Measurements from ENCODE around the gene MPP2. TPM values are rescaled to one million over a fixed set of nuclear protein-coding genes. Genes with fewer than 3 reads are reported as not detected.
A peak's percentile ranks its signal among the peaks of the same experiment; 100 is the strongest.

MPP2 gene
- total RNA-seq, result 1 to 10 TPM; 4.0 to 4.1 TPM

- H3K27me3 Mint-ChIP-seq (ENCODE audit: low read depth), result peaks cover 30% of the 10 kb centered on the region
Measured at GRCh38 chr17:43907425-43907981, at the start of gene MPP2. TSS of gene MPP2 (minus strand) at chr17:43907536. CDS start at chr17:43904460, 3,076 bp downstream.

GRCh38 chr17:43956222-43956621 is 48.9 kb upstream of the MPP2 start:
- Mint-ChIP-seq H3K4me1 (ENCODE audit: low read depth) (peaks cover 8% of the 10 kb centered on the region), H3K27ac (no peak overlapping the region), H3K27me3 (ENCODE audit: low read depth) (peaks cover 31% of the 10 kb centered on the region), H3K9me3 (no peaks in the 10 kb centered on the region), H3K36me3 (ENCODE audit: insufficient read depth in 2 of 2) (no peaks in the 10 kb centered on the region), H3K4me3 (no peak overlapping the region)
- DNase-seq, result no peak
- no peak for ATAC-seq (replicated peaks in 1 of 2)

More at GRCh38 chr17:43907425-43907981, at the start of gene MPP2:
- Mint-ChIP-seq H3K36me3 (ENCODE audit: insufficient read depth in 2 of 2) (no peaks in the 10 kb centered on the region), H3K9me3 (no peaks in the 10 kb centered on the region), H3K27ac (no peak within 1 kb of the TSS), H3K4me3 (peak within 1 kb of the TSS; percentile 84 to 88), H3K4me1 (ENCODE audit: low read depth) (peaks cover 6% of the 10 kb centered on the region)
- ATAC-seq (replicated peaks in 1 of 2), result peak; percentile 72 to 76
- DNase-seq, result peak; percentile 71 to 78

- H3K9me3 Mint-ChIP-seq, result no peaks in the 10 kb centered on the region
- peak within 1 kb of the TSS; percentile 25 to 59 for H3K4me3 Mint-ChIP-seq
- no peak within 1 kb of the TSS for H3K27ac Mint-ChIP-seq
- no peak for DNase-seq
- H3K36me3 Mint-ChIP-seq (ENCODE audit: insufficient read depth in 2 of 2), result no peaks in the 10 kb centered on the region
- peaks cover 8% of the 10 kb centered on the region for H3K4me1 Mint-ChIP-seq (ENCODE audit: low read depth)
- peaks cover 49% of the 10 kb centered on the region for H3K27me3 Mint-ChIP-seq (ENCODE audit: low read depth)
- ATAC-seq (replicated peaks in 1 of 2), result no peak
Measured at GRCh38 chr17:43953746-43954145, 46.4 kb upstream of the MPP2 start, which contains the start of gene PYY. TSS of gene PYY (minus strand) at chr17:43953940. CDS start at chr17:43953483, 457 bp downstream.

- peak overlapping the region; percentile 25 to 59 for H3K4me3 Mint-ChIP-seq
- H3K27ac Mint-ChIP-seq, result no peak overlapping the region
- peak; percentile 31 to 59 for ATAC-seq (replicated peaks in 1 of 2)
- DNase-seq, result no peak
- no peaks in the 10 kb centered on the region for H3K9me3 Mint-ChIP-seq
- peaks cover 8% of the 10 kb centered on the region for H3K4me1 Mint-ChIP-seq (ENCODE audit: low read depth)
- no peaks in the 10 kb centered on the region for H3K36me3 Mint-ChIP-seq (ENCODE audit: insufficient read depth in 2 of 2)
- peaks cover 49% of the 10 kb centered on the region for H3K27me3 Mint-ChIP-seq (ENCODE audit: low read depth)
Measured at GRCh38 chr17:43952724-43953666, 45.7 kb upstream of the MPP2 start.

DNA sequence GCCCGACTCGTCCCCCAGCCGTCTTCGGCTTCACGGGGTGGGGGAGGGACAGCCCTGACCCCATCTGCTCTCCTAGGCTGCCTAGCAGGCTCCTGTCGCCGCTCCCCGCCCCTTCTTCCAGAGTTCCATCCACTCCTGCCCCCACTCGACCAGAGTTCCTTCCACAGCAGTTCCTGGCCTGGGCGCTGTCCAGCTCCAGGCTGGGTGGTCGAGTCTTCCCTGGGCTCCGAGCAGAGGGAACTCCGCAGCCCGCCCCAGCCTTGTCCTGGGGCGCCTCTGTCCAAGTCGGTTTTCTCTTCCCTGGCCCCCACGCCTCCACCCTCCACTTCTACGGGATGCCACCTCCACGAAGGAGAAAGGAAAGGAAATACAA is 45.0 kb upstream of the MPP2 start:
- no peak for DNase-seq
- H3K4me1 Mint-ChIP-seq (ENCODE audit: low read depth), result peaks cover 8% of the 10 kb centered on the region
- no peaks in the 10 kb centered on the region for H3K9me3 Mint-ChIP-seq
- ATAC-seq (replicated peaks in 1 of 2), result no peak
- H3K4me3 Mint-ChIP-seq, result peak overlapping the region in 1 of 2 donors; percentile 45
- H3K36me3 Mint-ChIP-seq (ENCODE audit: insufficient read depth in 2 of 2), result no peaks in the 10 kb centered on the region
- no peak overlapping the region for H3K27ac Mint-ChIP-seq
- peaks cover 49% of the 10 kb centered on the region for H3K27me3 Mint-ChIP-seq (ENCODE audit: low read depth)

DNA sequence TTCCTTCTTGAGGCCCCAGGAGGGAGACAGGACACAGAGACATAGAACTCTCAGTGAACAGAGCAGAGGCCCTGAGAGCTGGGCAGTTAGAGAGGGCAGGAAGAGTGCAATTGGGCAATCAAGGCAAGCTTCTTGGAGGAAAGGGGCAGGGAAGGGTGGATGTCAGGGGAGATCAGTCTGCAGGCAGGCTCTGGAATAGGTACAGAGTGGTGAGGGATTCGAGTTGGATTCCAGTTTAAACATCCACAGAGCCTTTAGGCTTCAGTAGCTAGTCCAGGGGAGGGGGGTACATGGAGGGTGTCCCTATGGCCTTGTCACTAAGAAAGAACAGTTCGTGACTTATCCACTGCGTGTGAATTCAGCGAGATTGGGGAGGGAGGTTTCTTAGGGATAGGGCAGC is 44.4 kb upstream of the MPP2 start:
- DNase-seq (no peak), ATAC-seq (replicated peaks in 1 of 2) (no peak)
- Mint-ChIP-seq H3K27ac (no peak overlapping the region), H3K4me1 (ENCODE audit: low read depth) (peaks cover 8% of the 10 kb centered on the region), H3K27me3 (ENCODE audit: low read depth) (peaks cover 49% of the 10 kb centered on the region), H3K4me3 (peak overlapping the region in 1 of 2 donors; percentile 22), H3K36me3 (ENCODE audit: insufficient read depth in 2 of 2) (no peaks in the 10 kb centered on the region), H3K9me3 (no peaks in the 10 kb centered on the region)

- no peaks in the 10 kb centered on the region for H3K36me3 Mint-ChIP-seq (ENCODE audit: insufficient read depth in 2 of 2)
- DNase-seq (no peak), ATAC-seq (replicated peaks in 1 of 2) (no peak)
- H3K9me3 Mint-ChIP-seq, result no peaks in the 10 kb centered on the region
- H3K27me3 Mint-ChIP-seq (ENCODE audit: low read depth), result peaks cover 48% of the 10 kb centered on the region
- no peak overlapping the region for H3K4me3 Mint-ChIP-seq
- peaks cover 8% of the 10 kb centered on the region for H3K4me1 Mint-ChIP-seq (ENCODE audit: low read depth)
- H3K27ac Mint-ChIP-seq, result no peak overlapping the region
Measured at GRCh38 chr17:43950554-43950953, 43.2 kb upstream of the MPP2 start.

DNA sequence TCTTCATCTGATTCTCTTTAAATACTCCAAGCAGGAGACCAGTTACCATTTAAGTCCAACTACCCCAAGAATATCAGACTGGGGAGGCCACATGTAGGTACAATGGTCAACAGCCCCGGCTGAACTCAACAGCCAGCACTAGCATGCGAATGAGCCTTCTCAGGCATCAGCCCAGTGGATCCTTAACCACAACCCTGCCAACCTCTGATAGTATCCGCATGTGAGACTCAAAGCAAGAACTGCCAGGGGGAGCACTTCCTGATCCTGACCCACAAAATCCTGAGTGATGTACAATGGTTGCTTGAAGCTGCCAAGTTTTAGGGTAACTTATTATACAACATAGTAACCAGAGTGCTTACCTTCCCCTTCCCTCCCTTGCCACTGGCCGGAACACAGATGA is 42.4 kb upstream of the MPP2 start:
- ATAC-seq (replicated peaks in 1 of 2) (no peak), DNase-seq (no peak)
- Mint-ChIP-seq H3K36me3 (ENCODE audit: insufficient read depth in 2 of 2) (no peaks in the 10 kb centered on the region), H3K27ac (no peak overlapping the region), H3K4me1 (ENCODE audit: low read depth) (peaks cover 10% of the 10 kb centered on the region), H3K9me3 (no peaks in the 10 kb centered on the region), H3K4me3 (no peak overlapping the region), H3K27me3 (ENCODE audit: low read depth) (peaks cover 43% of the 10 kb centered on the region)

DNA sequence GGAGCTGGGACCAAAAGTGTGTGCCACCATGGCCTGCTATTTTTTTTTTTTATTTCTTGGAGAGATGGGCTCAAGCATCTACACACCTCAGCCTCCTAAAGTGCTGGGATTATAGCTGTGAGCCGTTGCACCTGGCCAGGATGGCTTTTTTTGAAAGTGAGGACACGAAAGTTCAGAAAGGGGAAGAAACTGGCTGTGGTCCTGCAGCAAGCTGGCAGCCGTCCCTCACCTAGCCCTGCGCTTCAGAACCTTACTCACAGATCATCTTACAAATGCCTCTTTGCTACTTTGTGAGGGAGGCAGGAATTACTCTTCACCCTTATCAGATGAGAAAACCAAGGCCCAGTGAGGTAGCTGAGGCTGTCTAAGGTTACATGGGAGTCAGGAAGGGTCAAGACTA is 39.4 kb upstream of the MPP2 start:
- no peak for DNase-seq
- Mint-ChIP-seq H3K4me1 (ENCODE audit: low read depth) (peaks cover 12% of the 10 kb centered on the region), H3K27me3 (ENCODE audit: low read depth) (peaks cover 24% of the 10 kb centered on the region), H3K9me3 (no peaks in the 10 kb centered on the region), H3K36me3 (ENCODE audit: insufficient read depth in 2 of 2) (no peaks in the 10 kb centered on the region), H3K27ac (no peak overlapping the region), H3K4me3 (no peak overlapping the region)
- no peak for ATAC-seq (replicated peaks in 1 of 2)

- H3K27me3 Mint-ChIP-seq (ENCODE audit: low read depth), result peaks cover 9% of the 10 kb centered on the region
- no peak overlapping the region for H3K4me3 Mint-ChIP-seq
- H3K27ac Mint-ChIP-seq, result no peak overlapping the region
- DNase-seq (no peak), ATAC-seq (replicated peaks in 1 of 2) (no peak)
- H3K4me1 Mint-ChIP-seq (ENCODE audit: low read depth), result peaks cover 12% of the 10 kb centered on the region
- no peaks in the 10 kb centered on the region for H3K36me3 Mint-ChIP-seq (ENCODE audit: insufficient read depth in 2 of 2)
- H3K9me3 Mint-ChIP-seq, result no peaks in the 10 kb centered on the region
Measured at GRCh38 chr17:43945074-43945829, 37.9 kb upstream of the MPP2 start.

- peaks cover 12% of the 10 kb centered on the region for H3K4me1 Mint-ChIP-seq (ENCODE audit: low read depth)
- H3K36me3 Mint-ChIP-seq (ENCODE audit: insufficient read depth in 2 of 2), result no peaks in the 10 kb centered on the region
- no peaks in the 10 kb centered on the region for H3K9me3 Mint-ChIP-seq
- H3K4me3 Mint-ChIP-seq, result no peak within 1 kb of the TSS
- DNase-seq (no peak), ATAC-seq (replicated peaks in 1 of 2) (no peak)
- peaks cover 15% of the 10 kb centered on the region for H3K27me3 Mint-ChIP-seq (ENCODE audit: low read depth)
- no peak within 1 kb of the TSS for H3K27ac Mint-ChIP-seq
Measured at GRCh38 chr17:43942051-43942685, 34.8 kb upstream of the MPP2 start, which contains the start of gene PPY. TSS of gene PPY (minus strand) at chr17:43942476. CDS start at chr17:43941654, 822 bp downstream.

DNA sequence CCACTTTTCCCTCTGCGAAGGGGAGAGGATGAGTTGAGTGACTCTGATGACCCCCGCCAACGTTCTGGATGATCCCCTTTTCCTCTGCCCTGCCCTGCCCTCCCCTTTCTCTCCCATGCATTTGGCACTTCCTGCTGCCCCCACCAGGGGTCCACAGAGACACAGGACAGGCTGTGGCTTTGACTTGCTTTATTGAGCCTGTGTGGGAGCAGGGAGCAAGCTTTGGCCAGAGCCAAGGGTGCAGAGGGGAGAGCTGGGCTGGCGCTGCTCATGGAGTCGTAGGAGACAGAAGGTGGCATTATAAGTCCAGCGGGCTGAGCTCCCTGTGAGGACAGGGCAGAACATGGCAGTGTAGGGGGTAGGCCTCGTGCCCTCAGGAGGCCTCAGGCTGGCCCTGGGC is 33.3 kb upstream of the MPP2 start:
- H3K27me3 Mint-ChIP-seq (ENCODE audit: low read depth), result peaks cover 23% of the 10 kb centered on the region
- ATAC-seq (replicated peaks in 1 of 2), result no peak
- H3K27ac Mint-ChIP-seq, result no peak overlapping the region
- peaks cover 12% of the 10 kb centered on the region for H3K4me1 Mint-ChIP-seq (ENCODE audit: low read depth)
- H3K9me3 Mint-ChIP-seq, result no peaks in the 10 kb centered on the region
- peak; percentile 35 to 38 for DNase-seq
- no peak overlapping the region for H3K4me3 Mint-ChIP-seq
- H3K36me3 Mint-ChIP-seq (ENCODE audit: insufficient read depth in 2 of 2), result no peaks in the 10 kb centered on the region

Measured in activated T-cell treated with anti-CD3 and anti-CD28 coated beads, Interleukin-2, amount 50 U/mL, for 72 hours (primary cell).